GM21447 (cell line): Measurements from ENCODE around the gene PARM1.
A peak's percentile ranks its signal among the peaks of the same experiment; 100 is the strongest.

Source experiments
- ATAC-seq: cut with Tn5 transposase; IDR thresholded peaks from one replicate; pipeline ENCODE4 v1.9.1; 2021; ENCODE audit not compliant: unreplicated experiment

Gene PARM1

GRCh38 chr4:74942251-74942917, 9.5 kb downstream of the PARM1 start:
- no peak for ATAC-seq

GRCh38 chr4:74942918-74943253, 10.0 kb downstream of the PARM1 start:
- ATAC-seq: no peak

- ATAC-seq: no peak
These were observed 11.5 kb downstream of the PARM1 start for GRCh38 chr4:74944354-74944793.

GRCh38 chr4:74946196-74946595, 13.3 kb downstream of the PARM1 start:
- ATAC-seq: no peak

GRCh38 chr4:74947798-74948197, 14.9 kb downstream of the PARM1 start:
- no peak for ATAC-seq

GRCh38 chr4:74948236-74948635, 15.3 kb downstream of the PARM1 start:
- ATAC-seq: no peak

- no peak for ATAC-seq
These were observed 17.3 kb downstream of the PARM1 start for GRCh38 chr4:74950200-74950599.

- ATAC-seq: no peak
These were observed 18.0 kb downstream of the PARM1 start for GRCh38 chr4:74950882-74951281.

- no peak for ATAC-seq
These were observed 20.7 kb downstream of the PARM1 start for GRCh38 chr4:74953647-74954046.

GRCh38 chr4:74958881-74959280, 26.0 kb downstream of the PARM1 start:
- no peak for ATAC-seq

GRCh38 chr4:74961230-74961629, 28.3 kb downstream of the PARM1 start:
- no peak for ATAC-seq

- no peak for ATAC-seq
These were observed 29.7 kb downstream of the PARM1 start for GRCh38 chr4:74962584-74962983.

- no peak for ATAC-seq
These were observed 31.4 kb downstream of the PARM1 start for GRCh38 chr4:74964311-74964710.

GRCh38 chr4:74967324-74967723, 34.4 kb downstream of the PARM1 start:
- ATAC-seq: no peak

GRCh38 chr4:74968456-74969164, 35.7 kb downstream of the PARM1 start:
- peak; percentile 75 for ATAC-seq

GRCh38 chr4:74969507-74970474, 36.9 kb downstream of the PARM1 start:
- no peak for ATAC-seq

GRCh38 chr4:74970577-74970976, 37.7 kb downstream of the PARM1 start:
- ATAC-seq: no peak

- no peak for ATAC-seq
These were observed 38.9 kb downstream of the PARM1 start for GRCh38 chr4:74971862-74972261.

GRCh38 chr4:74975082-74975481, 42.2 kb downstream of the PARM1 start:
- no peak for ATAC-seq

- ATAC-seq: no peak
These were observed 43.2 kb downstream of the PARM1 start for GRCh38 chr4:74975848-74976824.
